HT1080 (cell line): ENCODE measurements around the gene ZNF846. TPM values are rescaled to one million over a fixed set of nuclear protein-coding genes. Genes with fewer than 3 reads are reported as not detected.

Source experiments
- total RNA-seq: library from RNA; depleted of rRNA; stranded (reverse); fragments of >200 nt; shearing (Covaris generic); gene quantifications from 2 replicates; pipeline ENCODE4 v1.2.3, GENCODE V29; 2014; rRNA removed

The ZNF846 gene
- total RNA-seq, 1 experiment from 2014 or later = not detected

Other genes starting within 250 kb of the ZNF846 start
- gene ZNF426, start 230.1 kb downstream of the ZNF846 start, total RNA-seq = 8.3 and 10.8 TPM in 2 replicates
- gene ZNF121, start 184.2 kb downstream of the ZNF846 start, total RNA-seq = 48.5 and 56.2 TPM in 2 replicates
- 17.7 and 19.8 TPM in 2 replicates for gene ZNF561, start 147.5 kb downstream of the ZNF846 start, total RNA-seq
- 25.3 and 26.6 TPM in 2 replicates for gene ZNF562, start 93.6 kb downstream of the ZNF846 start, total RNA-seq
- gene FBXL12, start 50.3 kb upstream of the ZNF846 start, total RNA-seq = 21.2 and 24.3 TPM in 2 replicates
- 225 and 406 TPM in 2 replicates for gene UBL5, start 59.2 kb upstream of the ZNF846 start, total RNA-seq
- gene PIN1, start 66.6 kb upstream of the ZNF846 start, total RNA-seq = 146 and 165 TPM in 2 replicates
- not detected in 2 replicates for gene OLFM2, start 167.8 kb upstream of the ZNF846 start, total RNA-seq
- not detected in 2 replicates for gene COL5A3, start 241.8 kb upstream of the ZNF846 start, total RNA-seq
- not detected in 2 replicates for gene RDH8, start 244.7 kb upstream of the ZNF846 start, total RNA-seq